PFSK-1 (cell line): ENCODE measurements around the gene ERVW-1.

ENCODE experiments used
- POLR2AphosphoS5 ChIP-seq: IDR thresholded peaks from 2 replicates; pipeline ENCODE4 v1.6.1; 2012; ENCODE audit warnings: low read depth, mild to moderate bottlenecking, control low read depth, low read length, moderate library complexity
- TAF1 ChIP-seq: IDR thresholded peaks from 2 replicates; pipeline ENCODE4 v1.6.1; 2012; ENCODE audit warnings: low read length, control low read depth, borderline replicate concordance; ENCODE audit not compliant: insufficient read depth

DNA sequence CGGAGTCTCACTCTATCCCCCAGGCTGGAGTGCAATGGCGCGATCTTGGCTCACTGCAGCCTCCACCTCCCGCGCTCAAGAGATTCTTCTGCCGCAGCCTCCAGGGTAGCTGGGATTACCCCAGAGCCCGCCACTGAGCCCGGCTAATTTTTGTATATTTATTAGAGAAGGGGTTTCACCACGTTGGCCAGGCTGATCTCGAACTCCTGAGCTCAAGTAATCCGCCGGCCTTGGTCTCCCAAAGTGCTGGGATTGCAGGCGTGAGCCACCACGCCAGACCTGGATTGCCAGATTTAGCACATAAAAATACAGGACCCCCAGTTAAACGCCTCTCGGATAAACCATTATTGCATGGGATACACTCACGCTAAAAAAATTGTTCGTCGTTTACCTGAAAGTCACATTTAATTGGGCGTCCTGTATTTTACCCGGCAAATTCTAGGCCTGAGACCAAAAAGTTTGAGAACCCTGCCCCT is 30.8 kb downstream of the ERVW-1 start:
- no peak for TF ChIP-seq POLR2AphosphoS5
- no peak for TF ChIP-seq TAF1
